22Rv1 (cell line): Measurements from ENCODE around the gene ABHD10.

ENCODE experiments used
- CTCF ChIP-seq: fragments of 450-650 bp; IDR thresholded peaks from 2 replicates; pipeline ENCODE4 v1.5.1; 2017; ENCODE audit warnings: mild to moderate bottlenecking
- ZFX ChIP-seq: fragments of 450-650 bp; IDR thresholded peaks from 2 replicates; pipeline ENCODE4 v1.6.1; 2017; ENCODE audit warnings: antibody characterized with exemption, borderline replicate concordance

DNA sequence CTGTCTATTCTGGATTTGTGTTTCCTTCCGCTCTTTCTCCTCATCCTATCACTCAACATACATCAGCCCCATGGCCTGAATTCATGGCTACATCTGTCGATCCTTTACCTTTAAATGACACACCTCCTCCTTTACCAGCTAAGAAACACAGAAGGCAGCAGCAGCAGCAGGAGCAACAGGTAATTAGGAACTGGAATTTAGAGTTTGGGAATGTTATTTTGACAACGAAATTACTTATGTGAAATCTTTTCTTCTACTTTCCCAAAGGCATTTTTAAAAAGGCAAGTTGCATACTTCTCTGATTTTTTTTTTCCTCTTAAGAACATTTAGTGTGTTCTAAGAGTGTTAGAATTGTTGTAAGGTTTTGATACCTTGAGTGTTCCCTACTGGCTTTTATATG, 29.1 kb upstream of the ABHD10 start:
- TF ChIP-seq CTCF (no peak), ZFX (no peak)
